ENCODE measurements around the gene TAAR6.

DNA sequence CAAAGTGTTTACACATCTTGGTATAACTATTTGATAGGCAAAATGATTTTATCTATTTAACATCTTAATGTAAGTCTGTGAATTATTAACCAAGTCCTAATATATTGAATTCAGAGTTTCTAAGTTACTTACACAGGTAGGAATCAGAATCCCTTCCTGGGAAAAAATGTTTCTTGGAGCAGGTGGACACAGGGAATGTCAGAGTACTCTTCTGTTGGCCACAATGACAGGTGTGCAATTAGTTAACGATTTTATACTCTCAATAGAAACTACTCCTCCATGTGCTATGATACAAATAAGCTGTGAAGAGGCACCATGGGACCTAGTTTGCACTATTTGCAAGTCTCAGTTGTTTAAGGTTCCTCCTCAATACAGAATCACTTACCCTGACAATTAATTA lies 20.2 kb downstream of the TAAR6 start:
- TF ChIP-seq POLR2A (IDR thresholded peaks at IDR 0.05; ENCODE audit: extremely low read depth, insufficient read length) (no peak), MYC (IDR thresholded peaks at IDR 0.05; ENCODE audit: low read depth, low read length) (no peak)
- TF ChIP-seq, protein P1, sequence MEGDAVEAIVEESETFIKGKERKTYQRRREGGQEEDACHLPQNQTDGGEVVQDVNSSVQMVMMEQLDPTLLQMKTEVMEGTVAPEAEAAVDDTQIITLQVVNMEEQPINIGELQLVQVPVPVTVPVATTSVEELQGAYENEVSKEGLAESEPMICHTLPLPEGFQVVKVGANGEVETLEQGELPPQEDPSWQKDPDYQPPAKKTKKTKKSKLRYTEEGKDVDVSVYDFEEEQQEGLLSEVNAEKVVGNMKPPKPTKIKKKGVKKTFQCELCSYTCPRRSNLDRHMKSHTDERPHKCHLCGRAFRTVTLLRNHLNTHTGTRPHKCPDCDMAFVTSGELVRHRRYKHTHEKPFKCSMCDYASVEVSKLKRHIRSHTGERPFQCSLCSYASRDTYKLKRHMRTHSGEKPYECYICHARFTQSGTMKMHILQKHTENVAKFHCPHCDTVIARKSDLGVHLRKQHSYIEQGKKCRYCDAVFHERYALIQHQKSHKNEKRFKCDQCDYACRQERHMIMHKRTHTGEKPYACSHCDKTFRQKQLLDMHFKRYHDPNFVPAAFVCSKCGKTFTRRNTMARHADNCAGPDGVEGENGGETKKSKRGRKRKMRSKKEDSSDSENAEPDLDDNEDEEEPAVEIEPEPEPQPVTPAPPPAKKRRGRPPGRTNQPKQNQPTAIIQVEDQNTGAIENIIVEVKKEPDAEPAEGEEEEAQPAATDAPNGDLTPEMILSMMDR (IDR thresholded peaks at IDR 0.05; ENCODE audit: low read depth, low read length), result no peak
- TF ChIP-seq, protein P2, sequence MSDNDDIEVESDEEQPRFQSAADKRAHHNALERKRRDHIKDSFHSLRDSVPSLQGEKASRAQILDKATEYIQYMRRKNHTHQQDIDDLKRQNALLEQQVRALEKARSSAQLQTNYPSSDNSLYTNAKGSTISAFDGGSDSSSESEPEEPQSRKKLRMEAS (IDR thresholded peaks at IDR 0.05; ENCODE audit: low read depth, low read length), result no peak

Measured in NB4 (cell line).